Epithelial cell of proximal tubule (primary cell): ENCODE data around the gene CCDC92B. TPM values are rescaled to one million over a fixed set of nuclear protein-coding genes. Genes with fewer than 3 reads are reported as not detected.

Experiments used
- DNase-seq: peaks from one replicate; pipeline ENCODE4 v3.0.0-alpha.2; 2011; ENCODE audit warnings: low read depth
- H3K4me3 ChIP-seq: 2 replicates; pipeline ENCODE4 v1.5.1; 2011; ENCODE audit warnings: low read depth, mild to moderate bottlenecking, low read length
- CTCF ChIP-seq: conservative IDR thresholded peaks from 2 replicates; pipeline ENCODE4 v1.5.1; 2012; ENCODE audit warnings: low read depth, mild to moderate bottlenecking, low read length
- total RNA-seq: library from RNA; depleted of rRNA; stranded (reverse); fragments of >200 nt; gene quantifications from 2 replicates; pipeline ENCODE4 v1.2.3, GENCODE V29; 2015

CCDC92B gene
- total RNA-seq, 1 donor from 2014 or later, result 0.06 TPM

GRCh38 chr17:2734939-2735338 lies 14.5 kb downstream of the CCDC92B start:
- H3K4me3 ChIP-seq, result no peak overlapping the region
- no peak for DNase-seq
- TF ChIP-seq CTCF, result no peak

GRCh38 chr17:2731807-2732206 lies 17.6 kb downstream of the CCDC92B start:
- H3K4me3 ChIP-seq, result no peak overlapping the region
- no peak for DNase-seq
- no peak for TF ChIP-seq CTCF

- DNase-seq, result no peak
- H3K4me3 ChIP-seq, result no peak overlapping the region
- no peak for TF ChIP-seq CTCF
Observed at GRCh38 chr17:2730764-2731353, 18.6 kb downstream of the CCDC92B start.

GRCh38 chr17:2724784-2725164 lies 24.7 kb downstream of the CCDC92B start:
- no peak for DNase-seq
- H3K4me3 ChIP-seq, result no peak overlapping the region
- TF ChIP-seq CTCF, result no peak

GRCh38 chr17:2723997-2724783 lies 25.3 kb downstream of the CCDC92B start:
- no peak overlapping the region for H3K4me3 ChIP-seq
- TF ChIP-seq CTCF, result no peak
- DNase-seq, result no peak

- DNase-seq, result no peak
- H3K4me3 ChIP-seq, result no peak overlapping the region
- no peak for TF ChIP-seq CTCF
Observed at GRCh38 chr17:2723505-2723996, 25.9 kb downstream of the CCDC92B start.
